Glutamatergic neuron (in vitro differentiated cells): Measurements from ENCODE around the gene DOP1B. TPM values are rescaled to one million over a fixed set of nuclear protein-coding genes. Genes with fewer than 3 reads are reported as not detected.

Source experiments
- DNase-seq: peaks from one replicate; pipeline ENCODE4 v3.0.0; 2022
- H3K27ac Mint-ChIP-seq: one replicate; pipeline ENCODE4 v1.8.0; 2020; ENCODE audit warnings: mild to moderate bottlenecking, mixed read lengths, inconsistent platforms; ENCODE audit not compliant: unreplicated experiment
- H3K27me3 Mint-ChIP-seq: one replicate; pipeline ENCODE4 v1.8.0; 2020; ENCODE audit warnings: mild to moderate bottlenecking, moderate library complexity, mixed read lengths, inconsistent platforms; ENCODE audit not compliant: unreplicated experiment
- H3K36me3 Mint-ChIP-seq: one replicate; pipeline ENCODE4 v1.8.0; 2020; ENCODE audit warnings: mild to moderate bottlenecking, mixed read lengths, inconsistent platforms; ENCODE audit not compliant: unreplicated experiment
- H3K4me1 Mint-ChIP-seq: one replicate; pipeline ENCODE4 v1.8.0; 2020; ENCODE audit warnings: mild to moderate bottlenecking, low read depth, mixed read lengths, inconsistent platforms; ENCODE audit not compliant: unreplicated experiment
- H3K4me3 Mint-ChIP-seq: one replicate; pipeline ENCODE4 v1.8.0; 2020; ENCODE audit warnings: mild to moderate bottlenecking, mixed read lengths, inconsistent platforms; ENCODE audit not compliant: unreplicated experiment
- H3K9me3 Mint-ChIP-seq: one replicate; pipeline ENCODE4 v1.8.0; 2020; ENCODE audit warnings: mild to moderate bottlenecking, moderate library complexity, mixed read lengths, inconsistent platforms; ENCODE audit not compliant: unreplicated experiment
- total RNA-seq: library from RNA; stranded (reverse); fragmentation: NEBNext Ultra II Directional; extraction: Animal tissue kit (Norgen Biotek cat#: 25700); gene quantifications from one replicate; pipeline ENCODE4 v1.2.1, GENCODE V29; 2021; ENCODE audit not compliant: unreplicated experiment
- TF ChIP-seq, protein P1 (sequence below): fragments of 200-600 bp; sonication (generic); IDR thresholded peaks from one replicate; pipeline ENCODE4 v1.5.0; 2021; ENCODE audit not compliant: partially characterized antibody, unreplicated experiment

DOP1B gene
- total RNA-seq, 1 donor from 2014 or later, result 37.8 TPM

DNA sequence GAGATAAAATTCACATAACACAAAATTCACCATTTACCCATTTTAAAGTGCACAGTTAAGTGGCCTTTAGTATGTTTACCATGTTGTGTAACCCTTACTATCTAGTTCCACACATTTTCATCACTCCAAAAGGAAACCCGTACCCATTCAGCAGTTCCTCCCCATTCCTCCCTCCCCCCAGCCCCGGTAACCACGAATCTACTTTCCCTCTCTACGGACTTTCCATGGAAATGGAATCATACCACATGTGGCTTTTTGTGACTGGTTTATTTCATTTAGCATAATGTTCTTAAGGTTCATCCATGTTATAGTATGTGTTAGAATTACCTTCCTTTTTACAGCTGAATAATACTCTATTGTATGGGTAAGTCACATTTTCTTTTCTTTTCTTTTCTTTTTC is 10.9 kb downstream of the DOP1B start:
- DNase-seq, result no peak
- H3K27ac Mint-ChIP-seq, result peak overlapping the region; percentile 52
- TF ChIP-seq, protein P1, sequence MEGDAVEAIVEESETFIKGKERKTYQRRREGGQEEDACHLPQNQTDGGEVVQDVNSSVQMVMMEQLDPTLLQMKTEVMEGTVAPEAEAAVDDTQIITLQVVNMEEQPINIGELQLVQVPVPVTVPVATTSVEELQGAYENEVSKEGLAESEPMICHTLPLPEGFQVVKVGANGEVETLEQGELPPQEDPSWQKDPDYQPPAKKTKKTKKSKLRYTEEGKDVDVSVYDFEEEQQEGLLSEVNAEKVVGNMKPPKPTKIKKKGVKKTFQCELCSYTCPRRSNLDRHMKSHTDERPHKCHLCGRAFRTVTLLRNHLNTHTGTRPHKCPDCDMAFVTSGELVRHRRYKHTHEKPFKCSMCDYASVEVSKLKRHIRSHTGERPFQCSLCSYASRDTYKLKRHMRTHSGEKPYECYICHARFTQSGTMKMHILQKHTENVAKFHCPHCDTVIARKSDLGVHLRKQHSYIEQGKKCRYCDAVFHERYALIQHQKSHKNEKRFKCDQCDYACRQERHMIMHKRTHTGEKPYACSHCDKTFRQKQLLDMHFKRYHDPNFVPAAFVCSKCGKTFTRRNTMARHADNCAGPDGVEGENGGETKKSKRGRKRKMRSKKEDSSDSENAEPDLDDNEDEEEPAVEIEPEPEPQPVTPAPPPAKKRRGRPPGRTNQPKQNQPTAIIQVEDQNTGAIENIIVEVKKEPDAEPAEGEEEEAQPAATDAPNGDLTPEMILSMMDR, result no peak
- peaks cover 8% of the 10 kb centered on the region for H3K9me3 Mint-ChIP-seq
- H3K4me1 Mint-ChIP-seq, result peaks cover 19% of the 10 kb centered on the region
- peaks cover 17% of the 10 kb centered on the region for H3K36me3 Mint-ChIP-seq
- no peak overlapping the region for H3K4me3 Mint-ChIP-seq
- peaks cover 3% of the 10 kb centered on the region for H3K27me3 Mint-ChIP-seq

DNA sequence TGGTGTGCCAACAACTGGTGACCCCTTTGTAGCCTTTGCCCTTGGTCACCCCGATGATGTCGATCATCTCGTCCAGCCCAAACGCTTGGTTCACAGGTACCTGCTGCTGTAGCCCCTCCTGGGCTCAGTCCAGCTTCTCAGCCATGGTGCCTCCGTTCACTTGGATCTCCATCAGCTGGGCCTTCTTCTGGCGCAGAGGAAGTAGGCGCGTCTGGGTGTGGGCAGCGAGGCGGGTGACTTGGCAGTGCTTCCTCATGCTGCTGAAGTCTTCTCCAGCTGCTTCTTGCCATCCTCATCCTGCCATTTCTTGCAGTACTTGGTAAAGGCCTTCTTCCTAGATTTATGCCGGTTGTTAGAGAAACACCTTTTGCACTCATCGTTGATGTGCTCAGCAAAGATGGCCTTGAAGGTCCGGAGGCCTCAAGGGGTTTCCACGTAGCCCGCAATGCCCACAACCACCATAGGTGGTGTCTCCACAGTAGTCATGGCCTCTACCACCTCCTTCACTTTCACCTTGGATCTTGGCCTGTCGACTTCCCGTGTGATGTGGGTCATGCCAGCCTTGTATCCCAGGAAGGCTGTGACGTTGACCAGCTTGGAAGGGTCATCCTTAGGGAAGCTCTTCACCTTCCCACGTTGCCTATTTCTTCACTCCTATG is 13.0 kb downstream of the DOP1B start:
- H3K4me1 Mint-ChIP-seq, result peaks cover 17% of the 10 kb centered on the region
- no peak for DNase-seq

DNA sequence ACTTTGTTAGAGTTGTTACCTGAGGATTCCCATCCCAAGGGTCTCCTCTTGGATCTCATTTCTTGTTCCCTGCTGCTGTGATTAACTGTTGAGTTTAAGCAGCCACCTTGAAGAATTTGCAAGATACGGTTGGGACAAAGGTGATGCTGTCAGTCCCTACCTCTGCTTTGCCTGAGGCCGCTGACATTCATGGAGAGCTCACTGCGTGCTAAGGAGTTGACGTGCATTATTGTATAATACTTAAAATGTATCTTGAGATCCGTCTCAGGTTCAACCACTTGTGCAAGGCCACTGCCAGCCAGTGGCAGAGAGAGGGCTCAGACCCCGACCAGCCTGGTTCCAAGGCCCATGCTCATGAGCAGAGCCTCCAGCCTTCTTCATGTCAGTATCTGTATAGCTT is 14.2 kb downstream of the DOP1B start:
- peaks cover 8% of the 10 kb centered on the region for H3K9me3 Mint-ChIP-seq
- H3K4me3 Mint-ChIP-seq, result no peak overlapping the region
- peaks cover 17% of the 10 kb centered on the region for H3K36me3 Mint-ChIP-seq
- DNase-seq, result no peak
- H3K27me3 Mint-ChIP-seq, result peaks cover 2% of the 10 kb centered on the region
- peaks cover 17% of the 10 kb centered on the region for H3K4me1 Mint-ChIP-seq
- TF ChIP-seq, protein P1, result no peak
- H3K27ac Mint-ChIP-seq, result no peak overlapping the region

More for the DNA sequence above, 13.0 kb downstream of the DOP1B start:
- H3K9me3 Mint-ChIP-seq, result peaks cover 6% of the 10 kb centered on the region
- H3K27ac Mint-ChIP-seq, result no peak overlapping the region
- H3K36me3 Mint-ChIP-seq, result peaks cover 17% of the 10 kb centered on the region
- TF ChIP-seq, protein P1, result no peak
- H3K4me3 Mint-ChIP-seq, result no peak overlapping the region
- no peaks in the 10 kb centered on the region for H3K27me3 Mint-ChIP-seq

DNA sequence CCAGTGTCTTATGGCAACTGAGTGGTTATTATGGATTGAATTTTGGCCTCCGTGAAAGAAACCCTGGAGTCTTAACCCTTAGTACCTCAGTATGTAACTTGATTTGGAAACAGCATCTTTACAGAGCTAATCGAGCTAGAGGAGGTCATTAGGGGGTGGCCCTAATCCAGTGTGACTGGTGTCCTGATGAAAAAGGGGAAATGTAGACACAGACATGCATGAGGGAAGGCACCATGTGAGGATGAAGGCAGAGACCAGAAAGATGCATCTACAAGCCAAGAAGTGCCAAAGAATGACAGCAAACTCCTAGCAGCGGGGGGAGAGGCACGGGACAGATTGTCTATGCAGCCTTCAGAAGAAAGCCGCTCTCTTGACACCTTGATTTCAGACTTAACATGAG is 14.7 kb downstream of the DOP1B start:
- Mint-ChIP-seq H3K36me3 (peaks cover 17% of the 10 kb centered on the region), H3K27me3 (peaks cover 2% of the 10 kb centered on the region), H3K9me3 (peaks cover 8% of the 10 kb centered on the region), H3K4me1 (peaks cover 16% of the 10 kb centered on the region), H3K27ac (no peak overlapping the region), H3K4me3 (peak overlapping the region; percentile 18)
- TF ChIP-seq, protein P1, result no peak
- DNase-seq, result no peak

DNA sequence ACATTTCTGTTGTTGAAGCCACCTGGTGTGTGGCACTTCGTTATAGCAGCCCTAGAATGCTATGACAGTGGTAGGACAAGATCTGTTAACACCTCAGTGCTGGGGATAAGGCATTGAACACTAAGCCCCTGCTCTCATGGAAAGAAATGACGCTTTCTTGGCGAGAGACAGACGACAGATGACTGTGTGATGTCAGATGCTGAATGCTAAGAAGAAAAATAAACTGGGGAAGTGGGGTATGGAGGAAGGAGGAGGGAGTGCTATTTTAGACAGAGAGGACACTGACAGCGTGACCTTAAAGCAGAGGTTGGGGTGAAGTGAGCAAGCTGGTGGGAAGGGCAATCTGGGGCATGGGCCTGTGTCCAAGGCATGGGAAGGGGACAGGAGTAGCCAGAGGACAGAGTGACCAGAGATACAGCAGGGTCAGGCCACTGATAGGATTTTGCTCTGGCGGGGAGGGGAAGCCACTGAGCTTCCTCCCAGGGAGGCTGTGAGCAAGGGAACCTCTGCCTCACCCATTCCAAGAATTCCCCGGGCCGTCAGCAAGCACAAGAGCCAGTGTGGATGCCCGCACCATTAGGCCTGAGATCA is 15.2 kb downstream of the DOP1B start:
- Mint-ChIP-seq H3K9me3 (peaks cover 4% of the 10 kb centered on the region), H3K27ac (peak overlapping the region; percentile 1), H3K27me3 (peaks cover 2% of the 10 kb centered on the region), H3K4me3 (no peak overlapping the region), H3K36me3 (peaks cover 17% of the 10 kb centered on the region), H3K4me1 (peaks cover 11% of the 10 kb centered on the region)
- no peak for DNase-seq
- TF ChIP-seq, protein P1, result no peak
